AG04449 (cell line): ENCODE results near the gene NOL4L.

Source experiments
- CTCF ChIA-PET: fragments of 350-600 bp; formaldehyde crosslinking; extraction: SDS; loops from one replicate; lab custom pipeline; 2021; ENCODE audit warnings: antibody characterized with exemption; lab: Yijun Ruan, JAX
- POLR2A ChIA-PET: fragments of 400-600, 350-600 bp; formaldehyde crosslinking; extraction: SDS; loops from one replicate; lab custom pipeline; 2020; ENCODE audit warnings: antibody characterized with exemption, inconsistent platforms; lab: Yijun Ruan, JAX
- DNase-seq: peaks from one replicate; pipeline ENCODE4 v3.0.0-alpha.2; 2010; ENCODE audit warnings: low read depth, low spot score
- H3K4me3 ChIP-seq: 2 replicates; pipeline ENCODE4 v1.5.1; 2011; ENCODE audit warnings: low read depth, mild to moderate bottlenecking, control low read depth, low read length
- CTCF ChIP-seq: IDR thresholded peaks from one replicate; pipeline ENCODE4 v1.5.1; 2011; ENCODE audit warnings: mild to moderate bottlenecking, moderate library complexity, low read length, control low read depth, inconsistent platforms; ENCODE audit not compliant: insufficient read depth; ENCODE audit errors: missing control alignments

The NOL4L gene

GRCh38 chr20:32508775-32509119, 76.4 kb downstream of the NOL4L start:
- no peak overlapping the region for H3K4me3 ChIP-seq
- ChIA-PET CTCF (interaction anchor here (0.6 to 7.6 kb wide), 5 partner anchors 8 to 144 kb away, joined by 3 to 53 read pairs (median 9); no protein-coding TSS in a partner anchor), POLR2A (no interaction called here)
- no peak for DNase-seq
- TF ChIP-seq CTCF = no peak

DNA sequence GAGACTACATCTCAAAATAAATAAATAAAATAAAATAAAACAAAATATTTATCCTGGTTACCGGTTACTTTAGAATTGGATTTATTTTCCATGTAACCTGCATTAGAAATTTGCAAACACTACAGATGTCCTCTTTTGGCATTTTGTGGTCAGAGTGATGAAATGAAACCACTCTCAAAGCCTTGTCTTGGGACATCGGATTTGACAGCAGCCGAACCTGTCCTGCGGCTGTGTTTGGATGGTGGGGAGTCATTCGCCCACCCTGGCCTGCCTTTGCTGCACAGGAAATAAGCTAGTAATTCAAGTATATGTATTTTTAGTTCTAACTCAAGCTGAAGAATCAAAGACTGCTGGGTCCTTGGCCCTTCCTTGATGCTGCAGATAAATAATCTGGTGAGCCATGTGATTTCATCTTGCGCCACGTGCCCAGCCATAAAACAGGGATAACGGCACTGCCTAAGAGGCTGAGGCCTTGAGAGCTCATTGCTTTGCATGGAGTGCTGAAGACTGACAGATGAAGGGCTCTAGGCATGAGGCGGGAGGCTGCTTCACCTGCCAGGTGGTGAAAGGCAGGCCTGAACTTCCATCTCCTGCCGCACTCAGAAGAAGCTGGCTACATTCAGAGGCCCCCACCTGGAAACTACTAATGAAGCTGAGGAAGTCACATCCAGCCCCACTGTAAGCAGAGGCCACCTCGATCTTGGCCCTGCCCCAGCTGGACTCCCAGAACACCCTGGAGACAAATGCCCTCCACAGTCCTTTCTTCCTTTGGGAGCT, 76.9 kb downstream of the NOL4L start:
- no peak overlapping the region for H3K4me3 ChIP-seq
- TF ChIP-seq CTCF = no peak
- DNase-seq = no peak
- CTCF ChIA-PET = interaction anchor here (2.0 to 7.6 kb wide), 5 partner anchors 10 to 282 kb away, joined by 5 to 53 read pairs (median 9); no protein-coding TSS in a partner anchor
- POLR2A ChIA-PET = no interaction called here

- CTCF ChIA-PET = interaction anchor here (2.4 to 7.6 kb wide), 2 partner anchors 15 to 283 kb away, joined by 5 to 53 read pairs; no protein-coding TSS in a partner anchor
- POLR2A ChIA-PET = no interaction called here
- DNase-seq = no peak
Measured at GRCh38 chr20:32506721-32507120, 78.4 kb downstream of the NOL4L start.

DNA sequence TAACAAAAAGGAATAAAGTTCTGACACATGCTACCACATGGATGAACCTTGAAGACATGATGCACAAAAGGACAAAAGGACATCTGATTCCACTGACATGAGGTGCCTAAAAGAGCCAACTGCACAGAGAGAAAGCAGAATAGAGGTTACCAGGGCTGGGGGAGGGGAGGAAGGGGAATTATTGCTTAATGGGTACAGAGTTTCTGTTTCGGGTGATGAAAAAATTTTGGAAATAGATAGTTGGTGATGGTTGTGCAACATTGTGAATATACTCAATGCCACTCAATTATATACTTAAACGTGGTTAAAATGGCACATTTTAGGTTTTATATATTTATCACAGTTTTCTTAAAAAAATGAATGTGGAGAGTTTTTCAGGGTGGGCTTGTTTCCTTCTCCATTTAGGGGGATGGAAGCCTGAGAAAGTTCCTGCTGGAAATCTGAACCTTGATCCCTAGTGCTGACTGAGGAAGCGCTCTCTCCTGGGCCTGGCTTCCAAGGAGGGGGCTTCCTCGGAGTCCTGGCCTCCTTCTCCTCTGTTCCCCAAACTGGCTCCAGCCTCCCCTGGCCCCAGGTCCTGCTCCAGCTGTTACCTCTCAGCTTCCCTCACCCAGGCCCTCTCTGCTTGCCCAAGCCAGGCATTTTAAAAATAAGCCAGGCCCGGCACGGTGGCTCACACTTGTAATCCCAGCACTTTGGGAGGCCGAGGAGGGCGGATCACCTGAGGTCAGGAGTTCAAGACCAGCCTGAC, 79.2 kb downstream of the NOL4L start:
- ChIA-PET CTCF (interaction anchor here (2.4 to 7.6 kb wide), 2 partner anchors 16 to 284 kb away, joined by 5 to 53 read pairs; no protein-coding TSS in a partner anchor), POLR2A (no interaction called here)
- no peak for DNase-seq
- H3K4me3 ChIP-seq = no peak overlapping the region
- no peak for TF ChIP-seq CTCF

More at GRCh38 chr20:32506721-32507120, 78.4 kb downstream of the NOL4L start:
- no peak for TF ChIP-seq CTCF
- H3K4me3 ChIP-seq = no peak overlapping the region

- no peak for DNase-seq
- ChIA-PET POLR2A (no interaction called here), CTCF (interaction anchor here (1.3 to 7.9 kb wide), 3 partner anchors 16 to 152 kb away, joined by 3 to 51 read pairs (median 10); no protein-coding TSS in a partner anchor)
- no peak for TF ChIP-seq CTCF
- no peak overlapping the region for H3K4me3 ChIP-seq
Measured at GRCh38 chr20:32501709-32502108, 83.4 kb downstream of the NOL4L start.
